H1 (cell line): ENCODE measurements around the gene STK36. TPM values are rescaled to one million over a fixed set of nuclear protein-coding genes. Genes with fewer than 3 reads are reported as not detected.

ENCODE experiments used
- ATF3 ChIP-seq: IDR thresholded peaks from 2 replicates; pipeline ENCODE4 v1.6.1; 2011; ENCODE audit warnings: low read depth, mild to moderate bottlenecking, low read length; ENCODE audit not compliant: insufficient read depth
- CHD2 ChIP-seq: IDR thresholded peaks from 2 replicates; pipeline ENCODE4 v1.6.1; 2012; ENCODE audit warnings: low read length, improper control_type of control experiment
- CTCF ChIP-seq, 3 experiments: IDR thresholded peaks; 1 replicate in 2 of 3; 2 replicates in 1 of 3; pipeline versions ENCODE4 v1.5.1 to v1.6.1; 2011; ENCODE audit warnings: low read length in 3 of 3, mild to moderate bottlenecking in 3 of 3, inconsistent platforms in 2 of 3, low read depth in 1 of 3, moderate library complexity in 1 of 3; ENCODE audit not compliant: insufficient read depth in 1 of 3; ENCODE audit errors: control extremely low read depth in 1 of 3
- KDM5A ChIP-seq: fragments of 200-600 bp; IDR thresholded peaks from 2 replicates; pipeline ENCODE4 v1.7.1; 2012; ENCODE audit warnings: mild to moderate bottlenecking, low read length, inconsistent platforms, mixed read lengths
- MAFK ChIP-seq: IDR thresholded peaks from 2 replicates; pipeline ENCODE4 v1.6.1; 2012; ENCODE audit warnings: low read depth, mild to moderate bottlenecking, improper control_type of control experiment, low read length
- PHF8 ChIP-seq: fragments of 200-600 bp; sonication (generic); conservative IDR thresholded peaks from 2 replicates; pipeline ENCODE4 v1.7.1; 2012; ENCODE audit warnings: low read depth, mild to moderate bottlenecking, inconsistent platforms, low read length, moderate library complexity
- POLR2AphosphoS5 ChIP-seq: IDR thresholded peaks from 2 replicates; pipeline ENCODE4 v1.6.1; 2011; ENCODE audit warnings: low read depth, low read length
- RBBP5 ChIP-seq: IDR thresholded peaks from 2 replicates; pipeline ENCODE4 v1.7.1; 2012; ENCODE audit warnings: low read depth, mild to moderate bottlenecking, inconsistent platforms, low read length, moderate library complexity, borderline replicate concordance
- SRF ChIP-seq: IDR thresholded peaks from 2 replicates; pipeline ENCODE4 v1.6.1; 2011; ENCODE audit warnings: mild to moderate bottlenecking, low read depth, low read length, moderate library complexity
- polyA plus RNA-seq, 7 experiments: library from polyadenylated mRNA; depleted of rRNA in 3 of 7; stranded (reverse) in 5 of 7; unstranded in 2 of 7; fragments of >200 nt in 5 of 7; fragments of 200-250 nt in 2 of 7; gene quantifications; 1 replicate in 5 of 7; 2 replicates in 1 of 7; 4 replicates in 1 of 7; pipeline versions ENCODE4 v1.2.1 to v1.2.3, GENCODE V29; 2011 to 2013; ENCODE audit warnings: missing spikeins in 2 of 7, mixed read lengths in 2 of 7
- total RNA-seq: library from RNA; stranded (reverse); fragmentation: NEBNext Ultra II Directional; extraction: Animal tissue kit (Norgen Biotek cat#: 25700); gene quantifications from 2 replicates; pipeline ENCODE4 v1.2.1, GENCODE V29; 2021

Gene STK36
- total and polyA plus RNA-seq, 2 of the 8 experiments (the other 6 are each of a cell fraction or from before 2014, with no cell fraction given), result 41.4 to 57.6 TPM

DNA sequence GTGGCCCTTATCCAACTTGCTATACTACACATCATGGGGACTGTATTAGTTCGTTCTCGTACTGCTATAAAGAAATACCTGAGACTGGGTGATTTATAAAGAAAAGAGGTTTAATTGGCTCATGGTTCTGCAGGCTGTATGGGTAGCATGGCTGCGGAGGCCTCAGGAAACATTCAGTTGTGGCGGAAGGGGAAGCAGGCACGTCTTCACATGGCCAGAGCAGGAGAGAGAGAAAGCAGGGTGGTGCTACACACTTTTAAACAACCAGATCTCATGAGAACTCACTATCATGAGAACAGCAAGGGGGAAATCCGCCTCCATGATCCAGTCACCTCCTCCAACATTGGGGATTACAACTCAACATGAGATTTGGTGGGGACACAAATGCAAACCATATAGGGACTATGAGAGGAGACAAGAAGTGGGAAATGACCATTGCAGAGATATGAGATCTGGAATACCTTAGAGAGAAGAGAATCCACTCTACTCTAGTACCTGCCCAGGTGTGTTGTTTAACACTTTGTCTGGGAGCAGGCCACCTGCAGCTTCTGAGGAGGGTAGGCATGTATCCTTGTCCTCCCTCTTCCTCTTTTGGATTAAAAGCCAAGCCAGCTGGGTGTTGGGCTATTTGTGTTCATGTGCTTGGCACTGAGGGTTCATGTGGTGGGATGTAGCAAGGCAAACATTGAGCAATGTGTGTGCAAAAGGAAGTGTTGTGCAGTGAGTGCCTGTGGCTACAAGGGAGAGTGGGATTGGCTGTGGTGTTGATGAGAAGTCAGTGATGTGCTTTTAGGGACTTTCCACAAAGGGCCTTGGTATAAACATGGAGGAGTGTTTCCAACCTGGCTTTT is 61.5 kb downstream of the STK36 start (continued):
- no peak for TF ChIP-seq KDM5A
- TF ChIP-seq SRF, result no peak
- no peak for TF ChIP-seq ATF3
- TF ChIP-seq CTCF (IDR thresholded peaks at IDR 0.05; ENCODE audit: control extremely low read depth in 1 of 3, insufficient read depth in 1 of 3, low read depth in 1 of 3, low read length in 3 of 3), result no peak
- no peak for TF ChIP-seq PHF8
- TF ChIP-seq POLR2AphosphoS5, result no peak
- TF ChIP-seq MAFK, result no peak
- TF ChIP-seq CHD2, result no peak
- no peak for TF ChIP-seq RBBP5
